ENCODE results near the gene NPC2.

Gene NPC2

DNA sequence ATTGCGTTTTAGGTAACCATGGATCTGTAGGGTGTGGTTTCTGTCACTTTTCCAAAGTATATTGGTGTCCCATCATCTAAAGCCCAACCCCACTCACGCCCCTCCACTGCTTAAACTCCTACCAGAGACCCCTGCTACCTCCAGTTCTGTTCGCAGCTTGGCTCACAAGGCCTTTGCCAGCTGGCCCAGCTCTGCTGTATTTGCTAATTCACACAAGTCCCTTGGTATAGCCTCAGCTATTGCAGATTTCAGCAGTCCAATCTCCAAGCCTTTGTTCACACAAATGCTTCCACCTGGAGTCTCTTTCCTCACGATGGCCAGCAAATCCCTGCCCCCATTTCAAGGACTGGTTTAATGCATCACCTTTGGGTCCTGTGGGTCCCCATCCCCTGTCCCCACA is 24.6 kb upstream of the NPC2 start:
- TF ChIP-seq, protein P1, sequence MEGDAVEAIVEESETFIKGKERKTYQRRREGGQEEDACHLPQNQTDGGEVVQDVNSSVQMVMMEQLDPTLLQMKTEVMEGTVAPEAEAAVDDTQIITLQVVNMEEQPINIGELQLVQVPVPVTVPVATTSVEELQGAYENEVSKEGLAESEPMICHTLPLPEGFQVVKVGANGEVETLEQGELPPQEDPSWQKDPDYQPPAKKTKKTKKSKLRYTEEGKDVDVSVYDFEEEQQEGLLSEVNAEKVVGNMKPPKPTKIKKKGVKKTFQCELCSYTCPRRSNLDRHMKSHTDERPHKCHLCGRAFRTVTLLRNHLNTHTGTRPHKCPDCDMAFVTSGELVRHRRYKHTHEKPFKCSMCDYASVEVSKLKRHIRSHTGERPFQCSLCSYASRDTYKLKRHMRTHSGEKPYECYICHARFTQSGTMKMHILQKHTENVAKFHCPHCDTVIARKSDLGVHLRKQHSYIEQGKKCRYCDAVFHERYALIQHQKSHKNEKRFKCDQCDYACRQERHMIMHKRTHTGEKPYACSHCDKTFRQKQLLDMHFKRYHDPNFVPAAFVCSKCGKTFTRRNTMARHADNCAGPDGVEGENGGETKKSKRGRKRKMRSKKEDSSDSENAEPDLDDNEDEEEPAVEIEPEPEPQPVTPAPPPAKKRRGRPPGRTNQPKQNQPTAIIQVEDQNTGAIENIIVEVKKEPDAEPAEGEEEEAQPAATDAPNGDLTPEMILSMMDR (IDR thresholded peaks at IDR 0.05) = no peak

- TF ChIP-seq, protein P1 (IDR thresholded peaks at IDR 0.05) = no peak
These were observed 23.5 kb upstream of the NPC2 start for GRCh38 chr14:74516451-74517160.

DNA sequence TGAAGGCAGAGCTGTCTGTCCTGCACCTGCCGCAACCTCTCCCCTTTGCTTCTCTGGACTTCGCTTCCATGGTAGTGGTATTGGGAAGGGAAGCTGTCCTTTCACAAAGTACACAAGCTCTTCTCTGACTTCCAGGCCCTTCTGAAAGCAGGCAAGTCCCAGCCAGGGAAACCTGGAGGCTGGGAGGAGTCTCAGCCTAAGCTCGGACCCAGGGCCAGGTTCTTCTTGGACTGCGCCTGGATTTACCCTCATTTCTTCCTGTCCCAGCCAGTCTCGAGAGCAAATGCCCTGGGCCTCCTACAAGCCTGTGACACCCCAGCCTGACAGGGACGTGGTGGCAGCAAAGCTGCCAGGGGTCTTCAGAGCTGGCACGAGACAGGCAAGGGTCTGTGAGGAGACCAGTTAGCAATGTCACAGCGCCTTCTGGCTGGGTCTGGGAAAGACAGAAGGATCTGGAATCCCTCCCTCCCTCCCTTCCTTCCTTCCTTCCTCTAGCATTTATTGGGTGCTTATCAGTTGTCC is 22.8 kb upstream of the NPC2 start:
- TF ChIP-seq, protein P1 (IDR thresholded peaks at IDR 0.05) = no peak

- TF ChIP-seq, protein P1 (IDR thresholded peaks at IDR 0.05) = no peak
These were observed 21.4 kb upstream of the NPC2 start for GRCh38 chr14:74514471-74514941.

GRCh38 chr14:74511966-74512830 is 19.1 kb upstream of the NPC2 start:
- TF ChIP-seq, protein P1 (IDR thresholded peaks at IDR 0.05) = no peak

DNA sequence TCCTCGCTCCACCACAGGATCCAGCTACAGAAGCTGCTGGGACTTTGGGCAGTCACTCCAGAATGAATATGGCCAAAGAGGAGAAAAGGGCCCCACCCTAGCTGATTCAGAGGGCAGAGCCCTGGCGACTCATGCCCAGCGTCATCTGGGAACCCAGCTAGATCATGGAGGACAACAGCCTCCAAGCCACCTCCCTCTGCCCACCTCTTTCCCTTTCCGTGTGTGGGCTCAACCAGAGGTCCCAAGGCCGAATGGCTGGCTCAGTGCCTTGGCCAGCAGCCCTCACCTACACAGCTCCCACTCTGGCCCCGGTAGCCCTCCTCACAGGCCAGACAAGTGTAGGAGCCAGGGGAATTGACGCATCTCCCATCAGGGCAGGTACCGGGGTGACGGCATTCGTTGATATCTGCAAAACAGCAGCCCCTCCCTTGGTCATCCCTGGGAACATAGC is 17.9 kb upstream of the NPC2 start:
- TF ChIP-seq, protein P1 (IDR thresholded peaks at IDR 0.05) = no peak

- TF ChIP-seq, protein P1 (IDR thresholded peaks at IDR 0.05) = no peak
These were observed 17.3 kb upstream of the NPC2 start for GRCh38 chr14:74510223-74510931.

Data from LNCAP (cell line).